GM23338 (cell line): ENCODE data around the gene HSPBAP1. TPM values are rescaled to one million over a fixed set of nuclear protein-coding genes. Genes with fewer than 3 reads are reported as not detected.
"Not testable (repeated sequence)": the region's sequence is repeated elsewhere in the genome, so short reads cannot be mapped to it uniquely, and the experiment has no call there.

Source experiments
- ATAC-seq: fragments of 200-7000 bp; cut with Tn5 transposase; 3 replicates; pipeline ENCODE4 v1.9.1; 2020
- DNase-seq: peaks from one replicate; pipeline ENCODE4 v3.0.0-alpha.2; 2015; ENCODE audit warnings: low spot score
- H2AFZ ChIP-seq: fragments of 200-600 bp; sonication (generic); 2 replicates; pipeline ENCODE4 v1.8.0; 2016; ENCODE audit warnings: antibody characterized with exemption, mild to moderate bottlenecking, moderate library complexity
- H3F3A ChIP-seq: fragments of 200-600 bp; sonication (generic); replicated peaks from 2 replicates; pipeline ENCODE4 v1.8.0; 2017; ENCODE audit warnings: antibody characterized with exemption, mixed run types, low read depth
- H3K27ac ChIP-seq: fragments of 200-600 bp; sonication (generic); 2 replicates; pipeline ENCODE4 v1.6.1; 2016; ENCODE audit warnings: low read depth
- H3K27me3 ChIP-seq: fragments of 200-600 bp; sonication (generic); 2 replicates; pipeline ENCODE4 v1.8.0; 2016; ENCODE audit warnings: mild to moderate bottlenecking, mixed run types, moderate library complexity; ENCODE audit not compliant: insufficient read depth
- H3K36me3 ChIP-seq: fragments of 200-600 bp; sonication (generic); 2 replicates; pipeline ENCODE4 v1.8.0; 2016; ENCODE audit warnings: mild to moderate bottlenecking; ENCODE audit not compliant: insufficient read depth
- H3K4me1 ChIP-seq: fragments of 200-600 bp; sonication (generic); 2 replicates; pipeline ENCODE4 v1.8.0; 2016; ENCODE audit warnings: mild to moderate bottlenecking, moderate library complexity; ENCODE audit not compliant: insufficient read depth
- H3K4me2 ChIP-seq: fragments of 200-600 bp; sonication (generic); 2 replicates; pipeline ENCODE4 v1.7.1; 2017; ENCODE audit warnings: mixed run types
- H3K4me3 ChIP-seq: fragments of 200-600 bp; sonication (generic); 2 replicates; pipeline ENCODE4 v1.6.1; 2016; ENCODE audit warnings: mixed run types
- H3K79me2 ChIP-seq: fragments of 200-600 bp; sonication (generic); replicated peaks from 2 replicates; pipeline ENCODE4 v1.8.0; 2017; ENCODE audit warnings: mild to moderate bottlenecking; ENCODE audit not compliant: insufficient read depth
- H3K9me2 ChIP-seq: fragments of 200-600 bp; sonication (generic); 2 replicates; pipeline ENCODE4 v1.8.0; 2017; ENCODE audit not compliant: insufficient read depth
- H4K20me1 ChIP-seq: fragments of 200-600 bp; sonication (generic); replicated peaks from 2 replicates; pipeline ENCODE4 v1.8.0; 2017; ENCODE audit warnings: mild to moderate bottlenecking; ENCODE audit not compliant: insufficient read depth
- H3K27ac Mint-ChIP-seq: 2 replicates; pipeline ENCODE4 v1.8.0; 2020; ENCODE audit warnings: inconsistent platforms, mild to moderate bottlenecking, moderate library complexity, mixed read lengths
- H3K27me3 Mint-ChIP-seq: 3 replicates; pipeline ENCODE4 v1.8.0; 2022; ENCODE audit warnings: low read depth, mild to moderate bottlenecking, moderate library complexity, mixed read lengths, inconsistent platforms; ENCODE audit not compliant: insufficient read depth, poor library complexity
- H3K36me3 Mint-ChIP-seq: 3 replicates; pipeline ENCODE4 v1.8.0; 2021; ENCODE audit warnings: low read depth, mild to moderate bottlenecking, inconsistent platforms, moderate library complexity, mixed read lengths
- H3K4me1 Mint-ChIP-seq: 3 replicates; pipeline ENCODE4 v1.8.0; 2020; ENCODE audit warnings: mild to moderate bottlenecking, inconsistent platforms, mixed read lengths
- H3K4me3 Mint-ChIP-seq: 3 replicates; pipeline ENCODE4 v1.8.0; 2021; ENCODE audit warnings: moderate library complexity, mild to moderate bottlenecking, inconsistent platforms, mixed read lengths
- H3K9me3 Mint-ChIP-seq: 3 replicates; pipeline ENCODE4 v1.8.0; 2020; ENCODE audit warnings: moderate library complexity, mild to moderate bottlenecking, inconsistent platforms, mixed read lengths
- CTCF ChIP-seq, 2 experiments: fragments of 200-600 bp in 1 of 2; sonication (generic) in 1 of 2; conservative IDR thresholded peaks; 2 replicates each; pipeline versions ENCODE4 v1.5.1 to v1.6.1; 2016 to 2017; ENCODE audit warnings: antibody characterized with exemption in 2 of 2, low read depth in 2 of 2, mild to moderate bottlenecking in 2 of 2, moderate library complexity in 1 of 2
- EZH2 ChIP-seq: fragments of 200-600 bp; sonication (generic); IDR thresholded peaks from one replicate; pipeline ENCODE4 v1.8.0; 2017; ENCODE audit warnings: antibody characterized with exemption, mild to moderate bottlenecking, low read depth; ENCODE audit not compliant: unreplicated experiment
- EZH2phosphoT487 ChIP-seq: fragments of 200-600 bp; sonication (generic); IDR thresholded peaks from one replicate; pipeline ENCODE4 v1.8.1; 2018; ENCODE audit warnings: antibody characterized with exemption; ENCODE audit not compliant: unreplicated experiment
- POLR2AphosphoS5 ChIP-seq: IDR thresholded peaks from 2 replicates; pipeline ENCODE4 v1.6.1; 2016; ENCODE audit warnings: antibody characterized with exemption, low read depth
- STAT1 ChIP-seq: IDR thresholded peaks from one replicate; pipeline ENCODE4 v1.6.1; 2016; ENCODE audit warnings: antibody characterized with exemption; ENCODE audit not compliant: unreplicated experiment
- ZNF331 ChIP-seq: fragments of 250-450 bp; sonication (Bioruptor Pico); IDR thresholded peaks from 2 replicates; pipeline ENCODE4 v1.5.0; 2020; ENCODE audit warnings: low read depth, mild to moderate bottlenecking, moderate library complexity
- polyA plus RNA-seq: library from polyadenylated mRNA; unstranded; fragments of >200 nt; fragmentation: Nextera tagmentation; extraction: Ambion mirVana; gene quantifications from 2 replicates; pipeline ENCODE4 v1.2.1, GENCODE V29; 2016
- total RNA-seq: library from RNA; depleted of rRNA; stranded (reverse); fragments of >200 nt; shearing (Covaris generic); gene quantifications from 2 replicates; pipeline ENCODE4 v1.2.3, GENCODE V29; 2014
- TF ChIP-seq, protein P1 (sequence below): IDR thresholded peaks from one replicate; pipeline ENCODE4 v1.6.1; 2018; ENCODE audit warnings: antibody characterized with exemption; ENCODE audit not compliant: unreplicated experiment

HSPBAP1 gene
- total and polyA plus RNA-seq, 2 experiments from 2014 or later = 8.0 to 11.7 TPM

GRCh38 chr3:122714273-122714672, 79.4 kb downstream of the HSPBAP1 start:
- no peaks in the 10 kb centered on the region for H3K9me3 Mint-ChIP-seq
- ATAC-seq = no peak
- H3K36me3 Mint-ChIP-seq = no peaks in the 10 kb centered on the region; the same call in 1 of the 3 replicates

DNA sequence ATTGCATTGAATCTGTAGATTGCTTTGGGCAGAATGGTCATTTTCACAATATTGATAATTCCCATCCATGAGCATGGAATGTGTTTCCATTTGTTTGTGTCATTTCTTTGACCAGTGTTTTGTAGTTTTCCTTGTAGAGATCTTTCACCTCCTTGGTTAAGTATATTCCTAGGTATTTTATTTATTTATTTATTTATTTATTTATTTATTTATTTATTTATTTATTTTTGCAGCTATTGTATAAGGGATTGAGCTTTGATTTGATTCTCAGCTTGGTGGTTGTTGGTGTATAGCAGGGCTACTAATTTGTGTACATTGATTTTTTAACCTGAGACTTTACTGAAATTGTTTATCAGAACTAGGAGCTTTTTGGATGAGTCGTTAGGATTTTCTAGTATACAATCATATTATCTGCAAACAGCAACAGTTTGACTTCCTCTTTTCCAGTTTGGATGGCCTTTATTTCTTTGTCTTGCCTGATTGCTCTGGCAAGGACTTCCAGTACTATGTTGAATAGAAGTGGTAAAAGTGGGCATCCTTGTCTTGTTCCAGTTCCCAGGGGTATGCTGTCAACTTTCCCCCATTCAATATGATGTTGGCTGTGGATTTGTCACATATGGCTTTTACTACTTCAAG, 82.9 kb downstream of the HSPBAP1 start:
- H3K4me3 ChIP-seq, DNase-seq, H3K4me1 Mint-ChIP-seq, H3K9me2 ChIP-seq, H4K20me1 ChIP-seq, H3K36me3 ChIP-seq, H3K36me3 Mint-ChIP-seq, H3F3A ChIP-seq, H3K9me3 Mint-ChIP-seq, H3K27me3 Mint-ChIP-seq, H3K79me2 ChIP-seq, H3K4me2 ChIP-seq, H3K4me3 Mint-ChIP-seq, H3K27ac Mint-ChIP-seq, H3K27me3 ChIP-seq, H3K27ac ChIP-seq, H3K4me1 ChIP-seq, H2AFZ ChIP-seq, ATAC-seq: not testable (repeated sequence)

More at GRCh38 chr3:122714273-122714672, 79.4 kb downstream of the HSPBAP1 start:
- H4K20me1 ChIP-seq = no peaks in the 10 kb centered on the region; the same call in 1 of the 2 replicates
- H3K36me3 ChIP-seq = peaks cover 3% of the 10 kb centered on the region; the same call in 1 of the 2 replicates
- no peak for DNase-seq
- H3K4me3 Mint-ChIP-seq = no peak overlapping the region
- H3K79me2 ChIP-seq = no peaks in the 10 kb centered on the region
- no peak overlapping the region for H3K27ac Mint-ChIP-seq
- no peaks in the 10 kb centered on the region for H3K27me3 Mint-ChIP-seq
- H3K27ac ChIP-seq = no peak overlapping the region
- H3K4me3 ChIP-seq = no peak overlapping the region
- H3K9me2 ChIP-seq = no peaks in the 10 kb centered on the region
- no peaks in the 10 kb centered on the region for H3K4me1 Mint-ChIP-seq
- H3K27me3 ChIP-seq = no peaks in the 10 kb centered on the region
- no peak overlapping the region for H2AFZ ChIP-seq
- H3K4me1 ChIP-seq = no peaks in the 10 kb centered on the region
- H3K4me2 ChIP-seq = no peak overlapping the region
- H3F3A ChIP-seq = no peaks in the 10 kb centered on the region
- TF ChIP-seq ZNF331 (no peak), POLR2AphosphoS5 (no peak), STAT1 (no peak), CTCF (conservative IDR thresholded peaks at IDR 0.05; ENCODE audit: low read depth in 2 of 2) (no peak), EZH2 (no peak), EZH2phosphoT487 (no peak)
- TF ChIP-seq, protein P1, sequence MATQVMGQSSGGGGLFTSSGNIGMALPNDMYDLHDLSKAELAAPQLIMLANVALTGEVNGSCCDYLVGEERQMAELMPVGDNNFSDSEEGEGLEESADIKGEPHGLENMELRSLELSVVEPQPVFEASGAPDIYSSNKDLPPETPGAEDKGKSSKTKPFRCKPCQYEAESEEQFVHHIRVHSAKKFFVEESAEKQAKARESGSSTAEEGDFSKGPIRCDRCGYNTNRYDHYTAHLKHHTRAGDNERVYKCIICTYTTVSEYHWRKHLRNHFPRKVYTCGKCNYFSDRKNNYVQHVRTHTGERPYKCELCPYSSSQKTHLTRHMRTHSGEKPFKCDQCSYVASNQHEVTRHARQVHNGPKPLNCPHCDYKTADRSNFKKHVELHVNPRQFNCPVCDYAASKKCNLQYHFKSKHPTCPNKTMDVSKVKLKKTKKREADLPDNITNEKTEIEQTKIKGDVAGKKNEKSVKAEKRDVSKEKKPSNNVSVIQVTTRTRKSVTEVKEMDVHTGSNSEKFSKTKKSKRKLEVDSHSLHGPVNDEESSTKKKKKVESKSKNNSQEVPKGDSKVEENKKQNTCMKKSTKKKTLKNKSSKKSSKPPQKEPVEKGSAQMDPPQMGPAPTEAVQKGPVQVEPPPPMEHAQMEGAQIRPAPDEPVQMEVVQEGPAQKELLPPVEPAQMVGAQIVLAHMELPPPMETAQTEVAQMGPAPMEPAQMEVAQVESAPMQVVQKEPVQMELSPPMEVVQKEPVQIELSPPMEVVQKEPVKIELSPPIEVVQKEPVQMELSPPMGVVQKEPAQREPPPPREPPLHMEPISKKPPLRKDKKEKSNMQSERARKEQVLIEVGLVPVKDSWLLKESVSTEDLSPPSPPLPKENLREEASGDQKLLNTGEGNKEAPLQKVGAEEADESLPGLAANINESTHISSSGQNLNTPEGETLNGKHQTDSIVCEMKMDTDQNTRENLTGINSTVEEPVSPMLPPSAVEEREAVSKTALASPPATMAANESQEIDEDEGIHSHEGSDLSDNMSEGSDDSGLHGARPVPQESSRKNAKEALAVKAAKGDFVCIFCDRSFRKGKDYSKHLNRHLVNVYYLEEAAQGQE = no peak
